Fibroblast of the conjunctiva (primary cell): ENCODE data around the gene LAMA5.

Experiments used
- DNase-seq: peaks from one replicate; pipeline ENCODE4 v3.0.0-alpha.2; 2010; ENCODE audit warnings: low read depth

Gene LAMA5

DNA sequence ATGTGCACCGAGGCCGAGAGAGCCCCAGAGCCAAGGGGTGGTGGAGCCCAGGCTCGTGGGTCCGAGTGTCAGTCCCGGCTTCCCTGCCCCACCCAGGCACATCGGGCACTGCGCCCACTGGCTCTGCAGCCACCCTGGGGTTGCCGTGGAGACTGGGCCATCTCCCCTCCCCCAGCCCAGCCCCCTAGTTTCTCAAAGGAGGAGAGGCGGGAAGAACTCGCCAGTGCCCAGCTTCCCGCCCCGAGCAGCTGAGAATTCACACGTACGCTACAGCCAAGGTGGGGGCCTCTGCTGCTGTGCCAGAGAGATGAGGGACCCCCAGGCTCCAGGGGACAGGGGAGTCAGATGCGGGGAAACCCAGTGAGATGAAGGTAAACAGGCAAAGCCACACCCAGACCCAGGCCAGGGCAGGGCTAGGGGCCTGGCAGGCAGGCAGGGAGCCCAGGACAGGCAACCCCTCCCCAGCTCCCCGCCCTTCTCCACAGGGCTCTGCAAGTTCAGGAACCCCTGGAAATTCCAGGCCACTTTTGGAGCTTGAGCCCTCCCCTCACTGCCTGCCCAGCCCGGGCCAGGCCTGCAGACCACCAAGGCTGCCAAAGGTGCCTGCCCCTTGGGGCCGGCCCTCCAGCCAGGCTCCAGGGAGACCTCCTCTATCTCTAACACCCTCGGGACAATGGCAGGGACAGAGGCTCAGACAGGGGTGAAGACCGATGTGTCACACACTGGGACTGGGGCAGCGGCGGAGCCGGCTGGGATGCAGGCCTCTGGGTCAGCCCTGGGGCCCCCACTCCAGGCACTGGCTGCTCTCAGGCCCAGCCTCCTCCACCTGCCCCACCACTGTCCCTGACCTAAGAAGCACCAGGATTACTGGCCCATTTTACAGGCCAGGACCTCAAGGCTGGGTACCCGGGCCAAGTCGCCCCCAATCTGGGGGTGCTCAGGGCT lies 6.0 kb downstream of the LAMA5 start:
- DNase-seq = no peak

- peak; percentile 69 for DNase-seq
Observed at GRCh38 chr20:62359491-62360121, 7.5 kb downstream of the LAMA5 start.

DNA sequence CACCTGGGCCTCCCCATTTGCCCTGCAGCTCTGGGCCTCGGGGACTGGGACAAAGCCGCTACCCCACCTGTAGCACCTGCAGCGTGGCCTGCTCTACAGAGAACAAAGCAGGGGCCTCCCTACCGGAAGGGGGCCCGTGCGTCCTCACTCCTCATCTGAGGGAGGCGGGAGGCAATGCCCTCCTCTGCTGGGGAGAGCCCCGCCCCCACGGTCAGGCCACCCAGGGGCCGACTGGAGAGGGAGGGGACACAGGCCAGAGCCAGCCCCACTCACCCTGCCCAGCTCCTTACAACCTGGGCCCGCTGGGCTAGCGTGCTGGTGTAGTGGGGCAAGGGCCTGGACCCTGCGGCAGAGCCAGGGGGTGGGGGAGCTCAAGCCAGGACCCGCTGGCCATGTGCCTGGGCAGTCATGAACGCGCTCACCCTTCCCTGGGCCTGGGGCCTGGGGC lies 8.0 kb downstream of the LAMA5 start:
- no peak for DNase-seq

DNA sequence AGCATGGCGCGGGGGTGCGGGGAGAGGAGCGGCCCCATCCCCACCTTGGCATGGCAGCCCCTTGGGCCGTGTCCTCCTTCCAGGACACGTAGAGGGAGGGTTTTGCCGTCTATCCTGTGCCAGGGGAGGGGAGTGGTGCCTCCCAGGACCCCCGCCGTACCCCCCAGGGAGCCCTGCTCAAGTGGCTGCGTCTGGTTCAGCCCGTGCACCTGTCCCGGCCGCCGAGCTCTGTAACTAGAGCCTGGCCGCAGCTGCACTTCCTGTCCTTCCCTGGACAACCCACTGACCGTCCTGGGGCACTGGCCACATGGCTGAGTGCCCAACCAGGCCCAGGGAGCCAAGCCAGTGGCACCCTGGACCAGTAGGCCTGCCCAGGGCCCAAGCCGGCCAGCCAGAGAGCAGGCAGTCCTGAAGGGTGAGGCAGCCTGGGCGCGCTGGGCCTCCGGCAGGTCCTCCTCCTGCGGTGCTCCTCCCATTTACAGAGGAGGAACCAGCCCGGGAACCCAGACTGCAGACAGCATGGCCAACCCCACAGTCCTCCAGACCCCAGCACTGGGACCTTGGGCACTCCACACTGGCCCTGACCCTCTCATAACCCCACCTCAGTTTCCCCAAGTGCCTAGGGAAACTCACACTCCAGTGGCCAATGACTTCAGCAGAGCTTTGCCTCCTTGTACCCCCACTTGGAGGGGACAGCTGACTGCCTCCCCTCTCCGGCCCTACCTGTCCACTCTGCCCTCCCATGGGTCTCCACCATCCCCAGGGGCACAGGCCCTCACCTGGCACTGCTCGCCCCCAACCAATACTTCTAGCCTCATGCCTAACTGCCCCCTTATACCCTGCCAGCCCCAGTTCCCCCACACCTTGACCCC lies 8.7 kb downstream of the LAMA5 start:
- no peak for DNase-seq

DNA sequence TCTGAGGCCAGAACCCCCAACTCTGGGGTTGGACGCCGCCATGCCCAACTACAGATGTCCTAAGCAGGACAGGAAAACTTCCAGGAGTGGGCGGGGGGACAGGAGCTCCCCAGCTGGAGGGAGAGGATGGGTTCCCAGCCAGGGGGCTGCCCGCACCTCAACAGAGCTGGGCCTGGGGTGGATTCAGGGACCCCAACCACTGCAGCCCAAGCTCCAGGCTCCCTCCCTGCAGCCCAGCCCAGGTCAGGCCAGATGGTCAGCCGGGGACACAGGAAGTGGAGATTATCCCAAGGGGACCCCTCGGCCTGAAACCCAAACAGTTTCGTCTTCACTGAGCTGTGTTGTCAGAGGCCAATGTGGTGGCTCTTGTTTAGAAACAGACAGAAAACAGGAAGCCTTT lies 9.4 kb downstream of the LAMA5 start:
- no peak for DNase-seq

- no peak for DNase-seq
Observed at GRCh38 chr20:62357187-62357667, 9.9 kb downstream of the LAMA5 start.

DNA sequence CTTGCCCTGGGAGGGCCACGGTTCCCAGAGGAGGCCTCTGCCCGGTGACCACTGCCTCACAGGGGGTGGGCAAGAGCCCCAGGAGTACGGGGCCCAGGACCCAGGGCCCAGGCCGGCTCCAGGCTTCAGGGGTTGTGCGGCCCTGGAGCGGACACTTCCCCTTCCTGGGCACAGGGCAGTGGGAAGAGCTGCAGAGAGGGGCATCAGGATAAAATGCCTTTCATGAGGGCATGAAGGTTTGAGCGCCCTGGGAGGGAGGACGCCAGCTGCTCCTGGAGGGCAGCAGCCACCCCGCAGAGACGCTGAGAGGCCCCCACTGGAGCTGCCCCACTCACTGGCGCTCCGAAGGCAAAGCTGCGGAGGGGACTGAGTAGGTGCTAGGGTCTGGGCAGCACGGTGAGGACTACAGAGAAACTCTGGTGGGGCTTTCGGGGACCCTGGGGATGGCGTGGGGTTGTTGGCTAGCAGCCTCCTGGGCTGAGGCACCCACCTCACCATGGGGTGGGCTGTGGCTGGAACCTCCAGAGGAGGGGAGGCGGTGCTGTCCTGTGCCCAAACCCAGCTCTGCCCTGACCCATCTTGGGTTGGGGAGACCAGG lies 10.4 kb downstream of the LAMA5 start:
- DNase-seq = no peak

GRCh38 chr20:62355878-62356588 lies 11.1 kb downstream of the LAMA5 start:
- DNase-seq = no peak

- no peak for DNase-seq
Observed at GRCh38 chr20:62355516-62355877, 11.6 kb downstream of the LAMA5 start.

DNA sequence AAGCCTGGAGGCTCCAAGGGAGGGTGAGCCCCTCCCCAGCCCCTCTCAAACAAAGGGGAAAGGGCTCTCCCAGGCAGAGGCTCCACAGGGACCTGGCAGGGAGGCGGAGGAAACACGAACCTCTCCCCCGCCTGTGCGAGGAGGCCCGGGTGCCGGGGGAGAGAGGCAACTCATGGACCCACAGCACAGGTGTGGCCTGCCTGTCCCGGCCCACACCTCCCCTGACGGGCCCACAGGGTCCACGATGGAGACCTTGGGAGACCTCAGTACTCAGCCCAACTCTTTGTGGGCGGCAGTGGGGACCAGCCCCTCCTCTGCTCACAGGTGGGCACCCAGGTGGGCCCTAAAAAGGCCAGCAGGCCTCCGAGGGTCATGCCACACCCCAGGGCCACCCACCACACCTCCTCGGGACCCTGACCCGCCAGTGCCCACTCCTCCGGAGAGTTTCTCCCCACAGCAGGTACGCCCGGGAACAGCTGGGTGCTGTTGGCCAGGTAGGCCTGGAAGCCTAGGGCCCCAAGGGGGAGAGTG lies 12.2 kb downstream of the LAMA5 start:
- no peak for DNase-seq

- no peak for DNase-seq
Observed at GRCh38 chr20:62354031-62354808, 12.9 kb downstream of the LAMA5 start.

- no peak for DNase-seq
Observed at GRCh38 chr20:62353289-62354030, 13.7 kb downstream of the LAMA5 start.

GRCh38 chr20:62352402-62353288 lies 14.5 kb downstream of the LAMA5 start:
- no peak for DNase-seq

GRCh38 chr20:62351469-62352401 lies 15.4 kb downstream of the LAMA5 start:
- DNase-seq = no peak

GRCh38 chr20:62350629-62351422 lies 16.3 kb downstream of the LAMA5 start:
- DNase-seq = no peak

- no peak for DNase-seq
Observed at GRCh38 chr20:62350098-62350628, 16.9 kb downstream of the LAMA5 start.
